Neural cell (in vitro differentiated cells): ENCODE data around the gene ZNF107.

Experiments
- CTCF ChIP-seq: fragments of 450-650 bp; IDR thresholded peaks from 2 replicates; pipeline ENCODE4 v1.5.1; 2014; ENCODE audit warnings: antibody characterized with exemption, mild to moderate bottlenecking, moderate library complexity; ENCODE audit not compliant: poor library complexity, severe bottlenecking
- EZH2 ChIP-seq: fragments of 200-600, 300-800 bp; shearing (Covaris generic), sonication (generic); IDR thresholded peaks from 2 replicates; pipeline ENCODE4 v1.6.1; 2014; ENCODE audit warnings: antibody characterized with exemption, low read length, borderline replicate concordance, mild to moderate bottlenecking; ENCODE audit not compliant: insufficient read depth, poor library complexity, severe bottlenecking
- POLR2AphosphoS5 ChIP-seq: IDR thresholded peaks from 2 replicates; pipeline ENCODE4 v1.6.1; 2012
- RAD21 ChIP-seq: fragments of 450-650 bp; conservative IDR thresholded peaks from 2 replicates; pipeline ENCODE4 v1.6.1; 2014; ENCODE audit warnings: antibody characterized with exemption, mild to moderate bottlenecking, moderate library complexity

- TF ChIP-seq CTCF (no peak), POLR2AphosphoS5 (no peak), EZH2 (no peak), RAD21 (no peak)
These were observed 22.4 kb upstream of the ZNF107 start for GRCh38 chr7:64643566-64643965.
